SK-N-MC (cell line): ENCODE measurements around the gene MCM6.

Experiments used
- DNase-seq: peaks from one replicate; pipeline ENCODE4 v3.0.0-alpha.2; 2011; ENCODE audit warnings: low read depth, low spot score
- H3K27ac ChIP-seq: fragments of 200-600 bp; sonication (generic); 2 replicates; pipeline ENCODE4 v1.5.1; 2016; ENCODE audit warnings: mixed run types
- H3K36me3 ChIP-seq: fragments of 200-600 bp; sonication (generic); 2 replicates; pipeline ENCODE4 v1.6.1; 2017; ENCODE audit warnings: antibody characterized with exemption, low read length, mixed read lengths; ENCODE audit not compliant: insufficient read depth
- H3K4me3 ChIP-seq: fragments of 200-600 bp; sonication (generic); 2 replicates; pipeline ENCODE4 v1.5.1; 2016
- H3K9ac ChIP-seq: fragments of 200-600 bp; sonication (generic); 2 replicates; pipeline ENCODE4 v1.8.0; 2017; ENCODE audit warnings: mixed run types, mixed read lengths; ENCODE audit not compliant: insufficient read length
- H3K9me3 ChIP-seq: fragments of 200-600 bp; sonication (generic); 2 replicates; pipeline ENCODE4 v1.6.1; 2017; ENCODE audit warnings: low read depth, mild to moderate bottlenecking, antibody characterized with exemption, low read length, moderate library complexity, mixed read lengths
- EZH2 ChIP-seq: fragments of 200-600 bp; sonication (generic); IDR thresholded peaks from one replicate; pipeline ENCODE4 v1.6.1; 2017; ENCODE audit warnings: antibody characterized with exemption
- FOXP2 ChIP-seq: optimal IDR thresholded peaks from 2 replicates; pipeline ENCODE3; 2011; ENCODE audit warnings: mild to moderate bottlenecking, moderate library complexity; ENCODE audit not compliant: insufficient read depth; ENCODE audit errors: extremely low read length, control extremely low read depth
- POLR2AphosphoS5 ChIP-seq: IDR thresholded peaks from 2 replicates; pipeline ENCODE4 v1.6.1; 2012; ENCODE audit warnings: mild to moderate bottlenecking, low read depth, low read length, borderline replicate concordance

Gene MCM6

DNA sequence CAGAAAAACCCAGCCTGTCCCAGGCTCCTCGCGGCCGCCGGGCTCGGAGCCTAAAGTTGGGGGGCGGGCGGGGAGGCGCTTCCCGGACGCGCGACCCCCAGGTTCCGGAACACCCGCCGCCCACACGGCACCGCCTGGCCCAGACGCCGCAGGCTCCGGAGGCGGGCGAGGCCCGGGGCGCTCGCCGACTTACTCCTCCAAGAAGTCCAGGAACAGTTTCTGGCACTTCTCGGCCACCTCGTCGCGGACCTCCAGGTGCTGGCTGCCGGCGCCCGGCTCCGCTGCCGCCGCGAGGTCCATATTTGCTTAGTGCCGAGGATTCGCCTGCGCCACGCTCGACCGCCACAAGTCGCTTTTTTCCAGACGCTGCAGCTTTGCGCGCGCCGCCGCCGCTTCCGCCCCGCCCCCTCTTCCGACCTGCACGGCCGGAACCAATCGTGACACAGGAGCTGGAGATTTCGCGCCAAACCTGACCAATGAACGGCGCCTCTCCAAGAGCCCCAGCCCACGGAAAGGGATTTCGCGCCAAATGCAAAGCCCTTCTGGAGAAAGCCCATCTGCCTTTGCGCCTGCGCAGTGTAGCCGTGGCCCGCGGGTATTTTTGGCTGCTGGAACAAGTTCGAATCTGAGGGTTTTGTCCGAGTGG, at the start of gene MCM6:
MCM6 (minus strand) TSS at position 378 of the 646 bp plus-strand sequence; CDS start at position 300, 78 bp downstream.
- DNase-seq = peak; percentile 99
- peaks cover 36% of the 10 kb centered on the region for H3K36me3 ChIP-seq
- H3K27ac ChIP-seq = peak within 1 kb of the TSS; percentile 75
- H3K9ac ChIP-seq = peak within 1 kb of the TSS; percentile 89
- no peaks in the 10 kb centered on the region for H3K9me3 ChIP-seq
- H3K4me3 ChIP-seq = peak within 1 kb of the TSS; percentile 96
- TF ChIP-seq POLR2AphosphoS5 = peak; percentile 81
- TF ChIP-seq FOXP2 = no peak

DNA sequence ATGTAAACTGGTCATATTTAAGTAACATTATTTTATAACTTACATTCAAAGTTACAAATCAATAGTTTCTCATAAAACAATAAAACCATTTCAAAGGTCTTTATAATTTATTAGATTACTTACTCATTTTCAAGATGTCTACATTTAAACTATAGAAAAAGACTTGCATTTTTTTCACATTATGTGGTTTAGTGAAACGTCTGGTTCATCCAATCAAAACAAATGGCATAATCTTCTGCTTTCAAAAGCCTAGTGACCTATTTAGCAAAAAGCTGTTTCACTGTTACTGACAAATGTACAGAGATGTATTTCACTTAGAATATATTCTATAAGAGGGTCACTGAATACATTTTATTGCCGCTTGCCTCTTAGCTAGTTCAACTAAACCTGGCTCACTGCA, 49.3 kb upstream of the MCM6 start:
- H3K4me3 ChIP-seq = no peak overlapping the region
- no peak overlapping the region for H3K27ac ChIP-seq
- peaks cover 40% of the 10 kb centered on the region for H3K36me3 ChIP-seq
- no peak for DNase-seq
- H3K9me3 ChIP-seq = no peaks in the 10 kb centered on the region
- no peak overlapping the region for H3K9ac ChIP-seq
- no peak for TF ChIP-seq EZH2

DNA sequence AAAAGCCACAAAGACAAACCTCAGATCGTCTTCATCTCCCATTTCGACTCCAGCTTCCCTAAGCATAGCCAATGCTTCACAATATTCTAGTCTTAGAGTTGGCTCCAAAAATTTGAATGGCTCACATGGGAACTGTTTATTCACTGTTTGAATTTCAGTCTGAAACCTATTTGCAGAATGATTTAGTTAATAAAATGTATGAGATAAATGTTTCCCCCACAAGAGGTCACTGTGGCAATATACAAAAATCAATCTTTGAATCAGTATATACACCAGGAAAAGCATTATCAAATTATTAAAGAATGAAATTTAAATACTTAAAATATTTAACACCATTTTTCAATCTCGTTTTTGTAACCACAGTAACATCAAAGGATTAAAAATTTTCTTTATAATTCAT, 40.0 kb upstream of the MCM6 start:
- H3K36me3 ChIP-seq = peaks cover 10% of the 10 kb centered on the region
- no peak overlapping the region for H3K9ac ChIP-seq
- TF ChIP-seq POLR2AphosphoS5 = no peak
- no peak for TF ChIP-seq EZH2
- TF ChIP-seq FOXP2 = no peak
- H3K9me3 ChIP-seq = no peaks in the 10 kb centered on the region
- no peak overlapping the region for H3K4me3 ChIP-seq
- DNase-seq = peak; percentile 16
- no peak overlapping the region for H3K27ac ChIP-seq

DNA sequence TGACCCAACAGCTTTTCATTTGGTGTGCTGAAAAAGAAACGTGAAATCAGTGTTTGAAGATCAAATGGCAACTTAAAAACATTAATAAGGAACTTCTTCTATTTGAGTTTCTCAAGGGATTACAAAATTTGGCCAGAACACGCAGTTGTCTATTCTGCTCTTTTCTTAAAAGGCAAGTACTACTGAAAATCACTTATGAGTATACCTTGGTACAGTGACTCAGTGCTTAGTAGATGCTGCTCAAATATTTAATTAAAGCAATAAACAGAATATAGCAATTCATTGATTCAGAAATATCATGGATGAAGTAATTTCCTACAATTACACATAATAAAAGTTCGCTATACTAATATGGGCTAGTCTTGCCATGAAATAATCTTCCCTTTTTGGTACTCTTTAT, 38.2 kb upstream of the MCM6 start:
- Histone ChIP-seq H3K4me3 (no peak overlapping the region), H3K9me3 (no peaks in the 10 kb centered on the region), H3K27ac (no peak overlapping the region), H3K36me3 (peaks cover 23% of the 10 kb centered on the region), H3K9ac (no peak overlapping the region)
- DNase-seq = no peak
- no peak for TF ChIP-seq POLR2AphosphoS5
- no peak for TF ChIP-seq FOXP2
- TF ChIP-seq EZH2 = no peak

DNA sequence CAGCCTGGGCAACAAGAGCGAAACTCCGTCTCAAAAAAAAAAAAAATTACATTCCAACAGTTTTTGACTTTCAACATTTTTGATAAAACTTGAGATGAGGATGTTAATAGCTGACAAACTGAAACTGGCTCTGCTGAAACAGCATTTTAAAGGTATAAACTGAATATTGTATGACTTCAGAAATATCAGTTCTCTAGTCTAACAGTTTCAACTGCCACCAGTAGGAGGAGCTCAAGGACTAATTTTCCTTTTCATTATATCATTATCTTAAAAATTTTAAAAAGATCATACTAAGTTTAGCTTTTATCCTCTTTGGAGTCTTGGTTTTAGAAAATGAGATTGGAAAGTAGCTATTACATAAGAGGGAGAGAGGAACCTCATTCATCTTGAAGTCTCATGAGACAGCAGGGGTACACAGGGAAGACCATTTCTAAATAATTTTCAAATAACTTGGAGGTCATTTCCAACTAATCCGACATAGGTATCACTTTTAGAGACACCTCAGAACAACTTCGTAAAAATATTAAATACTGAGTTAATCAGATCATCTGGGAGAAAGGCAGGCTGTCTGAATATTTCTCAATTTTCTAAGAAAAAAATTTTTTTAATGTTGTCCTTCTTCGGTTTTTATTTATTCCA, 37.6 kb upstream of the MCM6 start:
- no peak for TF ChIP-seq EZH2
- no peak for TF ChIP-seq POLR2AphosphoS5
- TF ChIP-seq FOXP2 = no peak
- no peak overlapping the region for H3K27ac ChIP-seq
- no peak overlapping the region for H3K9ac ChIP-seq
- no peak overlapping the region for H3K4me3 ChIP-seq
- H3K36me3 ChIP-seq = peaks cover 27% of the 10 kb centered on the region
- H3K9me3 ChIP-seq = no peaks in the 10 kb centered on the region
- DNase-seq = peak; percentile 20

DNA sequence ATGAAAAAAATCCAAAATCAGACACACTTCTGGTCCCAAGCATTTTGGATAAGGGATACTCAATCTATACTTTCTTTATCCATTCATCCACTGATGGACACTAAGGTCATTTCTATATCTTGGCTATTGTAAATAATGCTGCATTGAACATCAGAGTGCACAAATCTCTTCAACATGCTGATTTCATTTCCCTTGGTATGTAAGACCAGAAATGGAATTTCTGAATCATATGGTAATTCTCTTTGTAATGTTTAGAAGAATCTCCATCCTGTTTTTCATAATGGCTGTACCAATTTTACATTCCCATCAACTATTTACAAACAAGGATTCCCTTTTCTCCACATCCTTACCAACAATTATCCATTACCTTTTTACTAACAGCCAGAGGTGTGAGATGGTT, 33.7 kb upstream of the MCM6 start:
- Histone ChIP-seq H3K4me3 (no peak overlapping the region), H3K9ac (no peak overlapping the region), H3K36me3 (peaks cover 45% of the 10 kb centered on the region), H3K9me3 (no peaks in the 10 kb centered on the region), H3K27ac (no peak overlapping the region)
- TF ChIP-seq FOXP2 = no peak
- no peak for TF ChIP-seq EZH2
- no peak for TF ChIP-seq POLR2AphosphoS5
- DNase-seq = no peak

DNA sequence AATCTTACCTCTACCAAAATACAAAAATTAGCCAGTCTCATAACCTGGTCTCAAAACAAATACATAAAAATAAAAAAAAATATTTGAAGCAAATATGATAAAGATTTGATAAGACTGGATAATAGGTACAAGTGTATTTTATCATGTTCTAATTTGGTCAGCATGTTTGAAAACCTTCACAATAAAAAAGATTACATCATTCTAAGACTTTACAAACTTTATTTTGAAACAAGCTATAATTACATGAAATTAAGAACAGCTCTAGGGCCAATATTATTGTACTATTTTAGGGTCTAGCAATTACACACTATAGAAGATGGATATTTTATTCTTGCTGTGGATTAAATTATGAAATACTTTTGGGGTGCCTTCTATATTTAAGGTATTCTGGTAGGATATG, 29.4 kb upstream of the MCM6 start:
- H3K4me3 ChIP-seq = no peak overlapping the region
- H3K9me3 ChIP-seq = no peaks in the 10 kb centered on the region
- peaks cover 41% of the 10 kb centered on the region for H3K36me3 ChIP-seq
- H3K27ac ChIP-seq = no peak overlapping the region
- no peak overlapping the region for H3K9ac ChIP-seq
- DNase-seq = no peak
- no peak for TF ChIP-seq POLR2AphosphoS5
- TF ChIP-seq EZH2 = no peak
- no peak for TF ChIP-seq FOXP2

DNA sequence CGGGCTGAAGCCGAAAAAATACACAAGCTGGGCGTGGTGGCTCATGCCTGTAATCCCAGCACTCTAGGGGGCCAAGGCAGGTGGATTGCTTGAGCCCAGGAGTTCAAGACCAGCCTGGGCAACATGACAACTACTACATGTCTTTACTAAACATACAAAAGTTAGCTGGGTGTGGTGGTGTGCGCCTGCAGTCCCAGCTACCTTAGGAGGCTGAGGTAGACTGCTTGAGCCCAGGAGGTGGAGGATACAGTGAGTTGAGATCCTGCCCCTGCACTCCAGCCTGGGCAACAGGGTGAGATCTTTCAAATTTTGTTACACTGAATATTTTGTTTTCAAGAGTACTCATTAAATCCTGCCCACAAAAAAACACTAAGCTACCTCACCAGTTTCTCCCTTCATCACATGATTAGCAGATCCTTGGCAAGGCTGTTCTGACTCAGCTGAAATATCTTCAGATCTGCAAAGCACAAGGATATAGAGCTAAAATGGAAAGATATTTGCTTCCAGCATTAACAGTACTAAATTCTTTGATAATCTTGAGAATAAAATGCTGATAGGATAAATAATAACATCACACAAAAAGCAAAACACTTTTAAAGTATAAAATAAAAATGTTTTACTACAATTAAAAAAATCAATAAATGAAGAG, 28.2 kb upstream of the MCM6 start:
- no peak for DNase-seq
- Histone ChIP-seq H3K27ac (no peak overlapping the region), H3K4me3 (no peak overlapping the region), H3K9ac (no peak overlapping the region), H3K9me3 (no peaks in the 10 kb centered on the region), H3K36me3 (peaks cover 28% of the 10 kb centered on the region)
- TF ChIP-seq POLR2AphosphoS5 (no peak), FOXP2 (no peak), EZH2 (no peak)

DNA sequence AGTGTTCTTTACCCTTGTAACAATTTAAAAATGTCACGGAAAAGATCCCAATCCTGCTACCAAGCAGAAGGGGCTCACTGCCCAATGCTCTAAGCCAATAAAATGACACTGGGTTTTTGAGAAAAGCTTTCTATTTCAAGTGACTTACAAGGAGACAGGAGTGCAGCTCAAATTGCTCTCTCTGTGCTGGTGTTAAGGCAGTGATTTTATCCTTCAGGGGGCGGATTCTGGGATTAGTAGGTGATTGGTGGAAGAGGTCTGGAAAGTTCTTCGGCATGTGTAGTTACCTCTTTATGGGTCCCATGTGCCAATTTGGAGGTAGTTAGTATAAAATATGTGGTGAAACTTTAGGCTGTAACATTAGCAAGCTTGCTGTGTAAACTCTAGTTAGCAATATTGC, 27.4 kb upstream of the MCM6 start:
- Histone ChIP-seq H3K27ac (no peak overlapping the region), H3K4me3 (no peak overlapping the region), H3K9me3 (no peaks in the 10 kb centered on the region), H3K36me3 (peaks cover 25% of the 10 kb centered on the region), H3K9ac (no peak overlapping the region)
- no peak for DNase-seq
- TF ChIP-seq EZH2 (no peak), POLR2AphosphoS5 (no peak)
